H1 (cell line): Measurements from ENCODE around the gene LENG1. TPM values are rescaled to one million over a fixed set of nuclear protein-coding genes. Genes with fewer than 3 reads are reported as not detected.

Experiments
- CTCF ChIA-PET: fragments of 300-600 bp; sonication (Branson Sonifier 250); formaldehyde crosslinking; loops from one replicate; lab custom pipeline; 2021; ENCODE audit not compliant: partially characterized antibody; lab: Charles Lee
- POLR2A ChIA-PET: fragments of 300-600 bp; sonication (Branson Sonifier 250); formaldehyde crosslinking; loops from one replicate; lab custom pipeline; 2021; ENCODE audit warnings: inconsistent platforms; ENCODE audit not compliant: partially characterized antibody; lab: Charles Lee
- DNase-seq, 2 experiments: peaks; one replicate each; pipeline versions ENCODE4 v3.0.0 to v3.0.0-alpha.2; 2010 to 2022; ENCODE audit warnings: low spot score in 2 of 2, low read depth in 1 of 2, mixed read lengths in 1 of 2
- FAIRE-seq: peaks from 2 replicates; lab custom pipeline; 2011; peaks lifted over from hg19 to GRCh38; lab: Jason Lieb, UNC
- H2AFZ ChIP-seq: 2 replicates; pipeline ENCODE4 v1.8.1; 2012; ENCODE audit warnings: low read length, inconsistent platforms
- H2AK5ac ChIP-seq: 2 replicates; pipeline ENCODE4 v1.6.1; 2013; ENCODE audit warnings: low read depth, low read length
- H2BK120ac ChIP-seq: replicated peaks from 2 replicates; pipeline ENCODE3; 2013; ENCODE audit warnings: low read depth, low read length, inconsistent platforms
- H2BK12ac ChIP-seq: 2 replicates; pipeline ENCODE4 v1.6.1; 2013; ENCODE audit warnings: low read depth, low read length
- H2BK15ac ChIP-seq: 2 replicates; pipeline ENCODE4 v1.6.1; 2013; ENCODE audit warnings: low read length
- H2BK20ac ChIP-seq: 2 replicates; pipeline ENCODE4 v1.6.1; 2013; ENCODE audit warnings: low read length
- H2BK5ac ChIP-seq: 2 replicates; pipeline ENCODE4 v1.6.1; 2013; ENCODE audit warnings: low read depth, low read length
- H3K14ac ChIP-seq: 2 replicates; pipeline ENCODE4 v1.6.1; 2013; ENCODE audit warnings: inconsistent platforms; ENCODE audit not compliant: insufficient read length
- H3K18ac ChIP-seq: 2 replicates; pipeline ENCODE4 v1.6.1; 2013; ENCODE audit warnings: low read length; ENCODE audit errors: extremely low read depth
- H3K23ac ChIP-seq: 2 replicates; pipeline ENCODE4 v1.6.1; 2013; ENCODE audit warnings: inconsistent platforms; ENCODE audit not compliant: insufficient read length
- H3K23me2 ChIP-seq: 2 replicates; pipeline ENCODE4 v1.6.1; 2013; ENCODE audit warnings: low read depth, low read length
- H3K27ac ChIP-seq: 2 replicates; pipeline ENCODE4 v1.6.1; 2011; ENCODE audit warnings: low read depth, low read length, inconsistent platforms
- H3K27me3 ChIP-seq, 4 experiments: replicated peaks in 1 of 4; 1 replicate in 1 of 4; 2 replicates in 3 of 4; pipeline versions ENCODE4 v1.6.1 to v1.8.1; 2011 to 2013; ENCODE audit warnings: low read length in 3 of 4, mild to moderate bottlenecking in 3 of 4, inconsistent platforms in 2 of 4, mixed read lengths in 2 of 4, moderate library complexity in 1 of 4; ENCODE audit not compliant: control insufficient read depth in 3 of 4, insufficient read depth in 3 of 4; ENCODE audit errors: extremely low read depth in 1 of 4
- H3K36me3 ChIP-seq, 4 experiments: 2 replicates each; pipeline versions ENCODE4 v1.6.1 to v1.8.1; 2011 to 2013; ENCODE audit warnings: mild to moderate bottlenecking in 4 of 4, low read length in 3 of 4, moderate library complexity in 2 of 4, control low read depth in 1 of 4, inconsistent platforms in 1 of 4; ENCODE audit not compliant: insufficient read depth in 4 of 4, control insufficient read depth in 2 of 4
- H3K4ac ChIP-seq: replicated peaks from 2 replicates; pipeline ENCODE3; 2013; ENCODE audit warnings: low read length, low read depth, mixed read lengths, inconsistent platforms; ENCODE audit not compliant: insufficient read length
- H3K4me1 ChIP-seq, 4 experiments: replicated peaks in 1 of 4; 1 replicate in 1 of 4; 2 replicates in 3 of 4; pipeline versions ENCODE4 v1.6.1 to v1.8.1; 2011 to 2013; ENCODE audit warnings: low read length in 3 of 4, inconsistent platforms in 2 of 4, mixed read lengths in 1 of 4; ENCODE audit not compliant: insufficient read depth in 4 of 4, control insufficient read depth in 3 of 4
- H3K4me2 ChIP-seq, 2 experiments: 2 replicates each; pipeline versions ENCODE4 v1.6.1 to v1.8.1; 2011 to 2013; ENCODE audit warnings: low read depth in 2 of 2, low read length in 2 of 2, control low read depth in 1 of 2, inconsistent platforms in 1 of 2, mild to moderate bottlenecking in 1 of 2; ENCODE audit not compliant: insufficient read depth in 1 of 2
- H3K4me3 ChIP-seq, 4 experiments: fragments of 200-600, 300-600 bp in 1 of 4; sonication (generic), shearing (Covaris generic), sonication (Bioruptor Twin) in 1 of 4; 2 replicates each; pipeline versions ENCODE4 v1.5.1 to v1.8.1; 2011 to 2016; ENCODE audit warnings: low read length in 4 of 4, low read depth in 3 of 4, control low read depth in 2 of 4, inconsistent platforms in 2 of 4, mild to moderate bottlenecking in 2 of 4, mixed read lengths in 1 of 4, moderate library complexity in 1 of 4; ENCODE audit not compliant: insufficient read depth in 2 of 4; ENCODE audit errors: extremely low read depth in 1 of 4
- H3K56ac ChIP-seq: replicated peaks from 2 replicates; pipeline ENCODE3; 2013; ENCODE audit warnings: low read depth, mild to moderate bottlenecking, mixed read lengths, low read length, inconsistent platforms; ENCODE audit not compliant: insufficient read length
- H3K79me1 ChIP-seq: 2 replicates; pipeline ENCODE4 v1.6.1; 2013; ENCODE audit warnings: low read depth, low read length, control low read depth
- H3K79me2 ChIP-seq, 2 experiments: 2 replicates each; pipeline versions ENCODE4 v1.6.1 to v1.8.1; 2012 to 2013; ENCODE audit warnings: low read length in 2 of 2, mild to moderate bottlenecking in 2 of 2, inconsistent platforms in 1 of 2; ENCODE audit not compliant: insufficient read depth in 2 of 2, control insufficient read depth in 1 of 2
- H3K9ac ChIP-seq, 4 experiments: replicated peaks in 1 of 4; 1 replicate in 1 of 4; 2 replicates in 3 of 4; pipeline versions ENCODE4 v1.6.1 to v1.8.1; 2011 to 2013; ENCODE audit warnings: low read depth in 3 of 4, low read length in 3 of 4, control low read depth in 2 of 4, mild to moderate bottlenecking in 2 of 4, moderate library complexity in 2 of 4, inconsistent platforms in 1 of 4; ENCODE audit errors: extremely low read depth in 1 of 4
- H3K9me3 ChIP-seq, 2 experiments: 2 replicates each; pipeline versions ENCODE4 v1.6.1 to v1.8.1; 2012 to 2013; ENCODE audit warnings: mild to moderate bottlenecking in 2 of 2, moderate library complexity in 2 of 2, control low read depth in 1 of 2, inconsistent platforms in 1 of 2, low read depth in 1 of 2, low read length in 1 of 2, mixed read lengths in 1 of 2; ENCODE audit not compliant: insufficient read depth in 2 of 2
- H4K20me1 ChIP-seq, 2 experiments: replicated peaks in 1 of 2; 2 replicates each; pipeline versions ENCODE3 to v1.8.1; 2011 to 2013; ENCODE audit warnings: inconsistent platforms in 2 of 2, low read length in 2 of 2, mild to moderate bottlenecking in 1 of 2; ENCODE audit not compliant: insufficient read depth in 2 of 2, control insufficient read depth in 1 of 2
- H4K5ac ChIP-seq: 2 replicates; pipeline ENCODE4 v1.6.1; 2013; ENCODE audit warnings: low read length, low read depth, mixed read lengths, inconsistent platforms; ENCODE audit not compliant: insufficient read length
- H4K8ac ChIP-seq: 2 replicates; pipeline ENCODE4 v1.8.0; 2013; ENCODE audit warnings: mild to moderate bottlenecking, moderate library complexity, low read length, inconsistent platforms; ENCODE audit not compliant: insufficient read depth; ENCODE audit errors: extremely low read depth
- H4K91ac ChIP-seq: replicated peaks from 2 replicates; pipeline ENCODE3; 2013; ENCODE audit warnings: low read length, mixed read lengths, inconsistent platforms; ENCODE audit not compliant: insufficient read length
- JUN ChIP-seq: IDR thresholded peaks from 2 replicates; pipeline ENCODE4 v1.6.1; 2011; ENCODE audit warnings: low read depth, mild to moderate bottlenecking, improper control_type of control experiment, low read length
- POLR2A ChIP-seq, 2 experiments: IDR thresholded peaks; 1 replicate in 1 of 2; 2 replicates in 1 of 2; pipeline ENCODE4 v1.6.1; 2011; ENCODE audit warnings: low read depth in 2 of 2, low read length in 2 of 2, mild to moderate bottlenecking in 2 of 2; ENCODE audit errors: control extremely low read depth in 1 of 2
- POLR2AphosphoS5 ChIP-seq: IDR thresholded peaks from 2 replicates; pipeline ENCODE4 v1.6.1; 2011; ENCODE audit warnings: low read depth, low read length
- POU5F1 ChIP-seq: IDR thresholded peaks from 2 replicates; pipeline ENCODE4 v1.6.1; 2011; ENCODE audit warnings: low read depth, mild to moderate bottlenecking, low read length, moderate library complexity
- WGBS, 2 experiments: shearing (Covaris generic) in 1 of 2; methylation state at CpG; one replicate each; pipeline versions ENCODE4 v1.1.6 to v1.1.7; 2013 to 2015; ENCODE audit warnings: low lambda C conversion rate in 2 of 2, mixed read lengths in 2 of 2, inconsistent platforms in 1 of 2, low coverage in 1 of 2, missing lambda C conversion rate in 1 of 2; ENCODE audit not compliant: insufficient replicate concordance in 2 of 2, insufficient coverage in 1 of 2, insufficient read length in 1 of 2; ENCODE audit errors: extremely low coverage in 1 of 2, missing lambda C conversion rate in 1 of 2; 5-methylcytosine and 5-hydroxymethylcytosine counted together
- polyA plus RNA-seq, 7 experiments: library from polyadenylated mRNA; depleted of rRNA in 3 of 7; stranded (reverse) in 5 of 7; unstranded in 2 of 7; fragments of >200 nt in 5 of 7; fragments of 200-250 nt in 2 of 7; gene quantifications; 1 replicate in 5 of 7; 2 replicates in 1 of 7; 4 replicates in 1 of 7; pipeline versions ENCODE4 v1.2.1 to v1.2.3, GENCODE V29; 2011 to 2013; ENCODE audit warnings: missing spikeins in 2 of 7, mixed read lengths in 2 of 7
- total RNA-seq: library from RNA; stranded (reverse); fragmentation: NEBNext Ultra II Directional; extraction: Animal tissue kit (Norgen Biotek cat#: 25700); gene quantifications from 2 replicates; pipeline ENCODE4 v1.2.1, GENCODE V29; 2021

Gene LENG1
- total and polyA plus RNA-seq, 2 of the 8 experiments (the other 6 are each of a cell fraction or from before 2014, with no cell fraction given): 1.2 to 4.4 TPM

DNA sequence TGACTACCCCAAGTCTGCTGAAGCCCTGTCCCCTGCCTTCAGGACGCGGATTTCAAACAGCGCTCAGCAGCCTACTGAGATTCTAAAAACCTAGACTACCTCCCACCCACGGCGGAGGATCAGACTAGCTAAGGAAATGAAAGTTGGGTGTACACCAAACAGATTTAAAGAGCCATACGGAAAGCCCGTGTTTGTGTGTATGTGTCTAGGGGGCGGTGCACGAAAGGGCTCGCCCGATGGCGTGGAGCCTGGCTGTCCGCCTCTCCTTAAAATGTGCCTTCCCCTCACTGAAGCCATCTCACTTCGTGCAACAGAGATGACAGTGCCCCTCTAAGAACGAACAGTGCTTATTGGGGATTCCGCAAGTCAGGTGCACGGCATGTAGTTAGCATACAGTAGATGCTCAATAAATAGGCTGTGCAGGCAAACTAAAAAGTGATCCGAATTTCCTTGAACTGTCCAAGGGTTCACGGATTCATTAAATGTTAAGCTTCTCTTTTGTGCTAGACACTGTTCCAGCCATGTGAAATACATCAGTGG is 639 bp downstream of the LENG1 start:
- Histone ChIP-seq H3K9me3 (no peaks in the 10 kb centered on the region), H2AFZ (no peak overlapping the region), H3K4me1 (peaks cover 0 to 20% (median 9%) of the 10 kb centered on the region in 4 experiments; a peak in 6 of 7 replicates), H4K5ac (no peak overlapping the region), H3K18ac (peak overlapping the region; percentile 81; the same call in 1 of the 2 replicates), H2BK120ac (no peak overlapping the region), H2BK5ac (peak overlapping the region; percentile 82), H3K36me3 (peaks cover 15 to 27% (median 22%) of the 10 kb centered on the region in 4 experiments), H3K27me3 (peaks cover 0 to 8% (median 4%) of the 10 kb centered on the region in 4 experiments; a peak in 4 of 7 replicates), H3K4ac (no peak overlapping the region), H3K79me2 (no peaks in the 10 kb centered on the region), H4K20me1 (peaks cover 1 to 19% of the 10 kb centered on the region in 2 experiments), H2BK20ac (no peak overlapping the region), H3K9ac (peak overlapping the region; percentile 53 to 85 (median 78)), H4K91ac (peak overlapping the region; percentile 8), H3K4me3 (peak overlapping the region; percentile 81 to 96 (median 81)), H3K23me2 (peaks cover 15% of the 10 kb centered on the region), H2BK15ac (peak overlapping the region; percentile 31; the same call in 1 of the 2 replicates), H2AK5ac (no peak overlapping the region), H4K8ac (no peak overlapping the region), H3K4me2 (peak overlapping the region; percentile 93 to 100), H2BK12ac (peak overlapping the region; percentile 29; the same call in 1 of the 2 replicates), H3K56ac (no peak overlapping the region), H3K14ac (no peak overlapping the region), H3K27ac (peak overlapping the region; percentile 84), H3K79me1 (peaks cover 10% of the 10 kb centered on the region), H3K23ac (no peak overlapping the region)
- DNase-seq (no peak), FAIRE-seq (no peak)
- TF ChIP-seq POLR2AphosphoS5 (peak; percentile 44; the same call in 1 of the 2 replicates), POU5F1 (no peak), JUN (no peak), POLR2A (IDR thresholded peaks at IDR 0.05; ENCODE audit: control extremely low read depth in 1 of 2, low read depth in 2 of 2, low read length in 2 of 2) (0 out of 3 replicates have a peak, but pooled peaks of 1 of the 2 experiments have one; percentile 34)
- ChIA-PET CTCF (interaction anchor here (0.6 to 1.7 kb wide), 6 partner anchors 8 to 71 kb away, joined by 3 to 4 read pairs (median 4); no protein-coding TSS in a partner anchor), POLR2A (interaction anchor here (0.7 to 14.8 kb wide), 11 partner anchors 10 to 50 kb away, joined by 3 to 348 read pairs (median 4); partner anchors contain the start of genes CNOT3, MBOAT7, PRPF31 and RPS9)
- 34% methylated on average over 19 of the region's 19 CpGs; no CpG with 5 or more reads in 1 of the 2 experiments for WGBS, 2 experiments
